Bronchial epithelial cell (primary cell): Measurements from ENCODE around the gene ZNF438. TPM values are rescaled to one million over a fixed set of nuclear protein-coding genes. Genes with fewer than 3 reads are reported as not detected.

ENCODE experiments used
- DNase-seq: peaks from one replicate; pipeline ENCODE4 v3.0.0-alpha.2; 2010; ENCODE audit warnings: low read depth
- FAIRE-seq: peaks from 2 replicates; lab custom pipeline; 2011; peaks lifted over from hg19 to GRCh38; lab: Jason Lieb, UNC
- H3K27me3 ChIP-seq: 2 replicates; pipeline ENCODE4 v1.5.1; 2011; ENCODE audit warnings: low read length; ENCODE audit not compliant: control insufficient read depth, insufficient read depth
- H3K36me3 ChIP-seq: 2 replicates; pipeline ENCODE4 v1.5.1; 2011; ENCODE audit warnings: low read length; ENCODE audit not compliant: control insufficient read depth, insufficient read depth
- H3K4me3 ChIP-seq: 2 replicates; pipeline ENCODE4 v1.5.1; 2011; ENCODE audit warnings: mild to moderate bottlenecking, low read depth, low read length, control low read depth
- total RNA-seq: library from RNA; depleted of rRNA; stranded (reverse); fragments of >200 nt; gene quantifications from 2 replicates; pipeline ENCODE4 v1.2.1, GENCODE V29; 2014
- TF ChIP-seq, protein P1 (sequence below): IDR thresholded peaks from 2 replicates; pipeline ENCODE4 v1.5.1; 2011; ENCODE audit warnings: mild to moderate bottlenecking, moderate library complexity, low read length, control low read depth, inconsistent platforms; ENCODE audit not compliant: insufficient read depth, severe bottlenecking

ZNF438 gene
- total RNA-seq, 1 donor from 2014 or later: 0.79 TPM

DNA sequence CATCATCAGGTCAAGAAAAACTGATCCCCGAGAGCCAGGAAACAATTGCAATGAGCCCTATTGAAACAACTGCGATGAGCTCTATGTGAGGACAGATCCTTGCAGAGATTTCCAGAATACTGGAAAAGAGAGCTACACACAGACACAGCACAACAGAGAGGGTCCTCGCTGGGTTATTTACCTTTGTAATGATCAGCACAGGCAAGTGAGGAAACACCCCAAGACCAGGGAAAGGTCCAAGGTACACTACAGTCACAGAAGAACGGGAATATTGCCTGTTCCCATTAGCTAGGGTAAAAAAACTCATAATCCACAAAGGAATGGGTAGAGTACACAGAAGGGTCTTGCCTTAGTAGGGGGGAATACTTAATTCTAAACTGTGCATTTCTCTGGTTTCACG, 152.7 kb downstream of the ZNF438 start:
- FAIRE-seq (no peak), DNase-seq (no peak)
- no peak overlapping the region for H3K4me3 ChIP-seq
- no peaks in the 10 kb centered on the region for H3K36me3 ChIP-seq
- H3K27me3 ChIP-seq: no peaks in the 10 kb centered on the region
- TF ChIP-seq, protein P1, sequence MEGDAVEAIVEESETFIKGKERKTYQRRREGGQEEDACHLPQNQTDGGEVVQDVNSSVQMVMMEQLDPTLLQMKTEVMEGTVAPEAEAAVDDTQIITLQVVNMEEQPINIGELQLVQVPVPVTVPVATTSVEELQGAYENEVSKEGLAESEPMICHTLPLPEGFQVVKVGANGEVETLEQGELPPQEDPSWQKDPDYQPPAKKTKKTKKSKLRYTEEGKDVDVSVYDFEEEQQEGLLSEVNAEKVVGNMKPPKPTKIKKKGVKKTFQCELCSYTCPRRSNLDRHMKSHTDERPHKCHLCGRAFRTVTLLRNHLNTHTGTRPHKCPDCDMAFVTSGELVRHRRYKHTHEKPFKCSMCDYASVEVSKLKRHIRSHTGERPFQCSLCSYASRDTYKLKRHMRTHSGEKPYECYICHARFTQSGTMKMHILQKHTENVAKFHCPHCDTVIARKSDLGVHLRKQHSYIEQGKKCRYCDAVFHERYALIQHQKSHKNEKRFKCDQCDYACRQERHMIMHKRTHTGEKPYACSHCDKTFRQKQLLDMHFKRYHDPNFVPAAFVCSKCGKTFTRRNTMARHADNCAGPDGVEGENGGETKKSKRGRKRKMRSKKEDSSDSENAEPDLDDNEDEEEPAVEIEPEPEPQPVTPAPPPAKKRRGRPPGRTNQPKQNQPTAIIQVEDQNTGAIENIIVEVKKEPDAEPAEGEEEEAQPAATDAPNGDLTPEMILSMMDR: no peak

DNA sequence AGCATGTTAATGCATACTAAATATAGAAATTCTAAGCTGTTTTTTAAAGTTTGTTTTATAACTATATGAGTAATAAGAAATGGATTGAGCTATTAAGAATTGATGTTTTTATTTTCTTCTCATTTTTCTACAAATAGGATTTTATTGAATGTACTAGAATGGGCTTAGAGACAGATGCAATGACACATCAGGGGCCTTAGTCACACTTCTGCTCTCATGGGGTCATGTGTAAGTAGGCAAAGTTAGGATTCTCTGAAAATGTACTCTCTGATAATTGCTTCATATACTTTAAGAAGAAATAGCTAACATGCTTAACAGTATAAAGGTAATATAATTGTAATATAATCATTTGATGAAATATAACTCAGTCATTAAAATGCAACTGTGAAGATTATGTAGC, 154.6 kb downstream of the ZNF438 start:
- peak; percentile 23 for DNase-seq
- TF ChIP-seq, protein P1: no peak
- FAIRE-seq: no peak
- Histone ChIP-seq H3K36me3 (no peaks in the 10 kb centered on the region), H3K4me3 (no peak overlapping the region), H3K27me3 (no peaks in the 10 kb centered on the region)

DNA sequence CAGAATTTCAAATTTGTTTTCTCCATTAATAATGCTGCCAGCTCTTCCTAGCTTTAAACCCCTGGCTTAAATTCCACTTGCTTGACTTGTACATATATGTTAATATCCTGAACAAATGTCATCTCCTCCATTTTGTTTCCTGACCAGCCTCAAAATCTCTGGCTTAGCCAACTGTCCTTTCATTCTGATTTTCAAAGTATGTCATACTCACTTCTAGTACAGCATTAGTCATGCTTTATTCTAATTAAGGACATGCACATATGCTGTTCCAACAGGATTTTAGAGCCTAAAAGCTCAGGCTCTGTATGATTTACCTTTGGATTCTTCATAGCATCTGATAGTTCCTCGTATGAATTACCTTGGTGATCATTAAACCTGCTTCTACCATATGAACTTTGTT, 158.3 kb downstream of the ZNF438 start:
- no peak overlapping the region for H3K4me3 ChIP-seq
- DNase-seq: peak; percentile 42
- TF ChIP-seq, protein P1: no peak
- H3K27me3 ChIP-seq: no peaks in the 10 kb centered on the region
- H3K36me3 ChIP-seq: no peaks in the 10 kb centered on the region
- no peak for FAIRE-seq

DNA sequence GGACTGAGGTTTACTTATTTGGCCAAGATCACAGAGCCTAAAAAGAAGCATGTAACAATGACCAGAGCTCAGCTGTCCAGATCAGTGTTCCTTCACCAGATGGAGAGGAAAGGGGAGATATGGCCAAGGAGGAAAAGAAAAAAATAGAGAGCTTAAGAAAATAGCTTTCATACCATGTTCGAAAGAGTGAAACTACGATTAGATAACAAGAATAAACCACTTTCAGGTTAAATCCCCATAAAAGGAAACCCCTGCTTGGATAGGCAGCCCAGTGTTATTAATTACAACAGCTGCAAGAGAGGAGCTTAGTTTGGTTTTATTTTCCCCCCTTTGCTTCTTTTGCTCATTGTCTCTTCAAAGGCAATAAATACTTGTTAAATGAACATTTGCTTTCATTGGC, 160.8 kb downstream of the ZNF438 start:
- TF ChIP-seq, protein P1: no peak
- Histone ChIP-seq H3K27me3 (no peaks in the 10 kb centered on the region), H3K36me3 (no peaks in the 10 kb centered on the region), H3K4me3 (no peak overlapping the region)
- DNase-seq: no peak
- no peak for FAIRE-seq

DNA sequence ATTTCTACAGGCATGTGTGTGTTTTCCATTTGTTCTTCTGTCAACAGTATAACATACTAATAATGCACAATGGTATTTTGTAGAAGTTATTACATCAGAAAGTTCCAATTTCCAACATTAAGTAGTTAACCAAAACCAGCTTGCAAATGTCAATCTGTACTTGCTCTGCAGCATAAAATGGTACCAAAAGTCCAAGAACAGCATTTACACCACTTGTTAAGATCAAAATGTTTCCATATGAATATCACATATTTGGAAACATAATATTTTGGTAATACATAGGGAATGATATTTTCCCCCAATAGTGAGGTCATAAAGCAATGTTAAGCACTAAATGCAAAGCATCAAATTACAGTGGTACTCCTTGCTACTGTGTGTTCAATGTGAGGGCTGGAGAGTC, 162.1 kb downstream of the ZNF438 start:
- Histone ChIP-seq H3K4me3 (no peak overlapping the region), H3K36me3 (no peaks in the 10 kb centered on the region), H3K27me3 (no peaks in the 10 kb centered on the region)
- TF ChIP-seq, protein P1: no peak
- FAIRE-seq (no peak), DNase-seq (no peak)

DNA sequence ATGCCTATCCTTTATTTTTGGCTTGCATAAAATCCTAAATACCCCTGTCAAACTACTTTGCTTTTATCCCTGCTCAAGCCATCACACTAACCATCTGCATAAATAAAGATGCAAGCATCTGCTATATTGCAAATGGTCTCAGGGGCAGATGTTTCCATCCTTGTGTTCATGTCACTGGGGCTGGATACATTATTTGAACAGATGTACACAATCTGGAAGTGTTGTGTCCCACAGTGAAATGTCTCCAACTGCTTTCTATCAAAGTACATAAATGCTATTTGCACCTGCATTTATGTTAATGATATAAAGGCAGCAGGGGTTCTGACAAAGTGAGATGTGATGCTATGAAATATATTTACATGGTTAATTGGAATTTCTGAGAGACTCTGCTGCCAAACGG, 163.1 kb downstream of the ZNF438 start:
- DNase-seq: no peak
- no peak overlapping the region for H3K4me3 ChIP-seq
- FAIRE-seq: no peak

More for the DNA sequence above, 163.1 kb downstream of the ZNF438 start:
- TF ChIP-seq, protein P1: no peak
- no peaks in the 10 kb centered on the region for H3K27me3 ChIP-seq
- H3K36me3 ChIP-seq: no peaks in the 10 kb centered on the region
